Kidney (tissue), 14 donors: ENCODE data around the gene LTBP1. TPM values are rescaled to one million over a fixed set of nuclear protein-coding genes. Genes with fewer than 3 reads are reported as not detected.

ENCODE experiments used
- DNase-seq, 5 donors: peaks; one replicate each; pipeline ENCODE4 v3.0.0-alpha.2; 2013 to 2020
- FAIRE-seq: peaks from 2 replicates; lab custom pipeline; 2012; peaks lifted over from hg19 to GRCh38; lab: Jason Lieb, UNC
- H3K27ac ChIP-seq, 2 donors: one replicate each; pipeline ENCODE4 v1.7.0; 2013; ENCODE audit warnings: low read depth in 2 of 2, low read length in 2 of 2, inconsistent platforms in 1 of 2
- H3K27me3 ChIP-seq: one replicate; pipeline ENCODE4 v1.7.1; 2013; ENCODE audit warnings: low read length, inconsistent platforms; ENCODE audit not compliant: control insufficient read depth, insufficient read depth
- H3K36me3 ChIP-seq, 3 donors: one replicate each; pipeline versions ENCODE4 v1.7.0 to v1.7.1; 2013; ENCODE audit warnings: low read length in 3 of 3, control low read depth in 1 of 3, inconsistent platforms in 1 of 3; ENCODE audit not compliant: insufficient read depth in 3 of 3, control insufficient read depth in 2 of 3
- H3K4me1 ChIP-seq, 3 donors: one replicate each; pipeline versions ENCODE4 v1.7.0 to v1.7.1; 2013; ENCODE audit warnings: low read length in 3 of 3, inconsistent platforms in 1 of 3, low read depth in 1 of 3; ENCODE audit not compliant: control insufficient read depth in 2 of 3, insufficient read depth in 2 of 3
- H3K4me3 ChIP-seq, 3 donors: one replicate each; pipeline versions ENCODE4 v1.7.0 to v1.8.1; 2013; ENCODE audit warnings: low read length in 3 of 3, control low read depth in 1 of 3, inconsistent platforms in 1 of 3
- H3K9ac ChIP-seq, 3 donors: one replicate each; pipeline versions ENCODE4 v1.7.0 to v1.7.1; 2013; ENCODE audit warnings: low read length in 3 of 3, control low read depth in 1 of 3, inconsistent platforms in 1 of 3
- H3K9me3 ChIP-seq, 3 donors: one replicate each; pipeline versions ENCODE4 v1.7.0 to v1.7.1; 2013; ENCODE audit warnings: low read length in 3 of 3, control low read depth in 1 of 3, inconsistent platforms in 1 of 3; ENCODE audit not compliant: control insufficient read depth in 2 of 3, insufficient read depth in 1 of 3
- intact Hi-C: fragments of 100-400 bp; cut with DNase I; formaldehyde crosslinking; loops from one replicate; pipeline ENCODE4 v1.11.1; 2022
- microRNA-seq: library from miRNA; unstranded; fragments of <30 nt; microRNA quantifications from one replicate; pipeline ENCODE4 v1.2.0, GENCODE V29; 2020
- polyA plus RNA-seq: library from polyadenylated mRNA; stranded (reverse); fragments of 350-450 nt; fragmentation: Illumina TruSeq; extraction: RNeasy Lipid Tissue Mini Kit (QIAGEN cat#74804); gene quantifications from one replicate; pipeline ENCODE4 v1.2.3, GENCODE V29; 2014; ENCODE audit warnings: low read depth, low replicate concordance; ENCODE audit not compliant: insufficient read depth
- total RNA-seq: library from RNA; stranded (reverse); fragmentation: NEBNext Ultra II Directional; extraction: Animal tissue kit (Norgen Biotek cat#: 25700); gene quantifications from one replicate; pipeline ENCODE4 v1.2.1, GENCODE V29; 2021
- TF ChIP-seq, protein P1 (sequence below): IDR thresholded peaks from 3 replicates; pipeline ENCODE4 v1.5.1; 2012; ENCODE audit warnings: mild to moderate bottlenecking, moderate library complexity, borderline replicate concordance; ENCODE audit not compliant: insufficient read depth; ENCODE audit errors: extremely low read depth
- donor health status: control.
- donor health status: control.
- donor health status: control.
- donor health status: control.
- donor health status: control.
- donor health status: DM: yes; HTN: yes; CAD: no.
- donor health status: Normal renal cell carcinoma (clear cell type).

The LTBP1 gene
- total and polyA plus RNA-seq, 2 donors from 2014 or later, result 9.3 to 39.8 TPM

DNA sequence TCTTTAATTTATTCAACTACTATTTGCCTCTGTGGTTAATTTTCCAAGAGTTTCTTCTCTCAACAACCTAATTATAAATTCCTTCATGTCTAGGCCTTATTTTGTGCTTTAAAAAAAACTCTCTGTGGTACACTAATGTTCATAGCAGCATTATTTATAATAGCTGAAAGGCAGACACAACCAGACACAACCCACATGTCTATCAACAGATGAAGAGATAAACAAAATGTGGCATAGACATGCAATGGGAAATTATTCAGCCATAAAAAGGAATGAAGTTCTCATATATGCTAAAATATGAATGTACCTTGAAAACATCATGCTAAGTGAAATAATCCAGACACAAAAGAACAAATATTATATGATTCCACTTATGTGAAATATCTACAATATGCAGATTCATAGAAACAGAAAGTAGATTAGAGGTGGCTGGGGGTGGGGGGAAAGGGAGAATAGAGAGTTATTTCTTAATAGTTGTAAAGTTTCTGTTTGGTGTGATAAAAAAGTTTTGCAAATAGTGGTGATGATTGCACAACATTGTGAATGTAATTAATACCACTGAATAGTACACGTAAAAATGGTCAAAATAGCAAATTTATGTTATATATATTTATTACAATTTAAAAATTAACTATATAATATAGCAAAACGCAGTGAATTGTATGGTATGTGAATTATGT is 501.6 kb downstream of the LTBP1 start:
- Histone ChIP-seq H3K27ac (no peak overlapping the region), H3K27me3 (no peaks in the 10 kb centered on the region), H3K9me3 (peaks cover 0 to 7% (median 0%) of the 10 kb centered on the region in 3 donors), H3K9ac (no peak overlapping the region), H3K36me3 (no peaks in the 10 kb centered on the region), H3K4me3 (no peak overlapping the region), H3K4me1 (no peaks in the 10 kb centered on the region)
- no peak for FAIRE-seq
- DNase-seq, result no peak
- TF ChIP-seq, protein P1, sequence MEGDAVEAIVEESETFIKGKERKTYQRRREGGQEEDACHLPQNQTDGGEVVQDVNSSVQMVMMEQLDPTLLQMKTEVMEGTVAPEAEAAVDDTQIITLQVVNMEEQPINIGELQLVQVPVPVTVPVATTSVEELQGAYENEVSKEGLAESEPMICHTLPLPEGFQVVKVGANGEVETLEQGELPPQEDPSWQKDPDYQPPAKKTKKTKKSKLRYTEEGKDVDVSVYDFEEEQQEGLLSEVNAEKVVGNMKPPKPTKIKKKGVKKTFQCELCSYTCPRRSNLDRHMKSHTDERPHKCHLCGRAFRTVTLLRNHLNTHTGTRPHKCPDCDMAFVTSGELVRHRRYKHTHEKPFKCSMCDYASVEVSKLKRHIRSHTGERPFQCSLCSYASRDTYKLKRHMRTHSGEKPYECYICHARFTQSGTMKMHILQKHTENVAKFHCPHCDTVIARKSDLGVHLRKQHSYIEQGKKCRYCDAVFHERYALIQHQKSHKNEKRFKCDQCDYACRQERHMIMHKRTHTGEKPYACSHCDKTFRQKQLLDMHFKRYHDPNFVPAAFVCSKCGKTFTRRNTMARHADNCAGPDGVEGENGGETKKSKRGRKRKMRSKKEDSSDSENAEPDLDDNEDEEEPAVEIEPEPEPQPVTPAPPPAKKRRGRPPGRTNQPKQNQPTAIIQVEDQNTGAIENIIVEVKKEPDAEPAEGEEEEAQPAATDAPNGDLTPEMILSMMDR, result no peak
- intact Hi-C loops, result no loop called here

Small RNA genes within 50 kb of the gene (microRNA-seq; reads per million reads assigned to microRNA genes)
- gene MIR4430, result not detected
